HG03342 (cell line): ENCODE measurements around the gene TRIOBP.
"Not testable (repeated sequence)": the region's sequence is repeated elsewhere in the genome, so short reads cannot be mapped to it uniquely, and the experiment has no call there.

Experiments used
- ATAC-seq: cut with Tn5 transposase; IDR thresholded peaks from one replicate; pipeline ENCODE4 v1.9.1; 2021; ENCODE audit warnings: mild to moderate bottlenecking, moderate library complexity; ENCODE audit not compliant: unreplicated experiment

TRIOBP gene

DNA sequence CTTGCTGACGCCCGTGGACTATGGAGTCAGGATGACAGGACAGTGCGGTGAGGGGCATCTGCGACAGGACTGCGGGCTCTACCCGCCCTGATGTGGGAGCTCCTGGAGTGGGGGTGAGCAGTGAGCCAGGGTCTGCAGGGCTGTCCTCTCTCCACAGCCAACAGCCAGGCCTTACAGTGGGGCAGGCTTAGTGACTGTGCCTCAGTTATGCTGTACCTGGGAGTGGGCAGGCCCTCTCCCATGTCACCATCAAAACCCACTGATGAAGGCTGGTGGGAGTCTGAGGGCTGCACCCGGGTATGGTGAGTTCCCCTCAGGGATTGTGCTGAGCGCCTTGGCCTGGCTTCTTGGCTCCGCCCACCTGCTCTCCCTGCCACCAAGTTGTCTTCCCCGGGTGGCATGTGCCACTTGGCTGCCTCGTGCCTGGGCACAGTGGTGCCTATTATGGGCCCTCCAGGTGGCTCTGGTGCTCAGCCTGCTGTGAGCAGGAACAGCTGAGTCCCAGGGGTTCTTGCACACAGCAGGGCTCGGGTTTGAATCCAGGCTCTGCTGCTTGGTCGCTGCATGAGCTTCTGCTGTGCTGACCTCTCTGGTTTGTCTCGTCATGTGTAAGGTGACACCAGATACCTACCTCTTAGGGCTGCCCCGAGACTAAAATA is 4.1 kb upstream of the TRIOBP start:
- no peak for ATAC-seq

GRCh38 chr22:37694131-37694530 is 2.7 kb upstream of the TRIOBP start:
- ATAC-seq, result not testable (repeated sequence)

DNA sequence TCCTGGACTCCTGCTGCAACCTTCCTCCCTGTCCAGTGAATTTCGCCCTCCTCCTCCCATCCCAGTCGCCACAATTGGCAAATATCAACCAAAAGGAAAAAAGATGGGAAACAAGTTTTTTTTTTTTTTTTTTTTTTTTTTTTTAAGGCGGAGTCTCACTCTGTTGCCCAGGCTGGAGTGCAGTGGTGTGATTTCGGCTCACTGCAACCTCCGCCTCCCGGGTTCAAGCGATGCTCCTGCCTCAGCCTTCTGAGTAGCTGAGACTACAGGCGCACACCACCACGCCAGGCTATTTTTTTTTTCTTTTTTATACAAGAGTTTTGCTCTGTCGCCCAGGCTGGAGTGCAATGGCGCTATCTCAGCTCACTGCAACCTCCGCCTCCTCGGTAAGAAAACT is 590 bp upstream of the TRIOBP start:
- ATAC-seq, result not testable (repeated sequence)

GRCh38 chr22:37697538-37697835 is 639 bp downstream of the TRIOBP start:
- no peak for ATAC-seq

DNA sequence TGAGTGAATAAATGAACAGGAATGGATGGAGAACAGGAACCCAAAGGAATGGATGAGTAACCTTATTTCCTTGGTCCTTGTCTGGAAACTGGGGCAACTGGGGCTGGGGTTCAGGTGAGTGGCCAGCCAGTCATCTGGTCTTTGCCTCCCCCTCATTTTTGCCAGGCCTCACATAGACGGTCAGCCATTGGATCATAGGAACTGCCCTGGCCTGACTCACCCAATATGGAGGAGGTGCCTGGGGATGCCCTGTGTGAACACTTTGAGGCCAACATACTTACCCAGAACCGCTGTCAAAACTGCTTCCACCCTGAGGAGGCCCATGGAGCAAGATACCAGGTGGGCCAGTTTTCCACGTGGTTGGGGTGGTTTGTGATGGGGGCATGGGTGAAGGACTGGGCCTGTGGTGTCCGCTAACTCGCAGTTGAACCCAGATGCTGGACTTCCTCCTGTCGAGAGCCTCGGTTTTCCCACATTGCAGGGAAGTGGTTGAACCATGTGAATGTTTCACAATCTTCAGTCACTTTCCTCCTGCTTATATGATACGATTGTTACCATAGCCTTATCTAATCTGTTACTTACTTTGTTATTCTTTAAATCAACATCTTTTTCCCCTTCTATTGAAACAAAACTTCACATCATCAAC is 4.4 kb downstream of the TRIOBP start:
- no peak for ATAC-seq

DNA sequence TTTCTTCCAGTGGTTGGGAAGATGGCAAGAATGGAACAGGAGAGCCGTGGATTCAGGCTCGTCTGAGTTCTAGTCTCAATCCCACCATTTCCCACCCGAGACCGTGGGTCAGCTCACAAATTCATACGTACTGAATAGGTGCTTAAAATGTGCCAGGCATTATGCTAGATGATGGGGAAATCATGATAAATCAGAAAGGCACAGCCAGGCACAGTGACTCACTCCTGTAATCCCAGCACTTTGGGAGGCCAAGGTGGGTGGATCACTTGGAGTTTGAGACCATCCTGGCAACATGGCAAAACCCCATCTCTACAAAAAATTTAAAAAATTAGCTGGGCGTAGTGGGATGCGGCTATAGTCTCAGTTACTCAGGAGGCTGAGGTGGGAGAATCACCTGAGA is 7.1 kb downstream of the TRIOBP start:
- ATAC-seq, result no peak

- no peak for ATAC-seq
These were observed 7.8 kb downstream of the TRIOBP start for GRCh38 chr22:37704645-37705044.

GRCh38 chr22:37705205-37705604 is 8.4 kb downstream of the TRIOBP start:
- ATAC-seq, result no peak

DNA sequence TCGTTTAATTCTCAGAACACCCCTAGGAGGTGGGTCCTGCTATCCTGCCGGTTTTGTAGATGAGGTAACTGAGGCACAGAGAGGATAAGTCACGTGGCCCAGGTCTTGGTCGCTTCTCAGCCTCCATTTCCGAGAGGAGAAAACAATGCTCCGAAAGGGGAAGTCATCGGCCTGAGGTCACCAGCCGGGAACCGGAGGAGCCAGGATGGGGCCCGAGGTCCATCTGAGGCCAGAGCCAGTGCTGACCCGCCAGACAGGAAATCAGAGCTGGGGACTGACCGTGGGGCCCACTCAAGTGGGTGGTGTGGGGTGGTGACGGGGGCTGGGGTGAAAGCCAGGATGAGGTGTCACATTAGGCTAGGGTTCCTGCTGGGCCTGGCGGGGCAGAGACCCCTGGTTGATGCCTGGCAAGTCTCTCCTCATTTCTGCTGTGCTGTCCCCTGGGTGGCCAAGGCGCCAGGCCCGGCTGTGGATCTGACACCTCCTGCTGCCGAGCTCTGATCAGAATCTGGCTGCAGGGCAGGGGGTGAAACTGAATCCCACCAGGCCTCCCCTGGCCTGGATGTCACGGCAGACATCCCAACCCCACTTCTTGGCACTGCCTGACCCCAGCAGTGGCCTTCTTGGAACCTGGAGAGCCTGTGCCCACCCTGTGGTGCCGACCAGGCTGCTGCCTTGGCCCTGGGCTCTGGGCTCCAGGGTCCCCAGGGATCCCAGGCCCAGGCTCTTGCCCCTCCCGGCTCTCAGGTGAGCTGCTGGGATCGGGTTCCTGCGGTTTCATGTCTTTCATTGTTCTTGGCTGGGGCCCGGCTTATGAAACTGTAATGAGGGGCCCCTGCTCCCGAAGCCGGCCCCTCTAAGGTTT is 12.0 kb downstream of the TRIOBP start:
- no peak for ATAC-seq

DNA sequence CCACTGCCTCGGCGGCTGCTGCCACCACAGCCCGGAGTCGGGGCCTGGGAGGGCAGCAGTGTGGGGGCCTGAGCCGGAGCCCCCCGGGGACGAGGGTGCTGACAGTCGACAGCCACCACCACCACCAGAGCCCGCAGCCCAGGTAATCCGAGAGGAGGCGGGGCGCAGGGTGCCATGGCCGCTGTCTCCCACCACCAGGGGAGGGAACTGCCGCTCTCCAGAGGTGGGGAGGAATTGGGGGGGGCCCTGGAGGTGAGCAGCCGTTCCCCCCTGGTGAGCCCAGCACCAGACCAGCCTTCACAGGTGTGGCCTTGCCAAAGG is 12.6 kb downstream of the TRIOBP start:
- no peak for ATAC-seq

DNA sequence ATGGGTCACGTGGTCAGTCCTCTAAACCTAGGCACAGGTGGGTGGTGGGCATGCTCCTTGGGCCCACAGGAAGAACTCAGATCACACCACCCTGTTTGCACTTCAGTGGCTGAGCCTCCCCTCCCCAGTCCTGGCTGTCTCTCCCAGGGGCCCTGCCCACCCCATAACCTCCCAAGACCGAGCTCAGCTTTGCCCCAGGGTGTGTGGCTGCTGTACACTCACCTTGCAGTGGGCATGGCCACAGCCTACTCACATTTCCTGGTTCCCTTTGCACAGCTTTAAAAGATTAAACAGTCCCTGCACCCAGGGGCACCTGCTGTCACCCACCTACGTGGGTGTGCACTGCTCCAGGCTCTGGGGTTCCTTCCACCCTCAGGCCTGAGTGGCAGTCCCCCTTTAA is 13.8 kb downstream of the TRIOBP start:
- no peak for ATAC-seq

- no peak for ATAC-seq
These were observed 14.6 kb downstream of the TRIOBP start for GRCh38 chr22:37711490-37711889.

GRCh38 chr22:37713761-37714160 is 16.9 kb downstream of the TRIOBP start:
- no peak for ATAC-seq

- no peak for ATAC-seq
These were observed 17.8 kb downstream of the TRIOBP start for GRCh38 chr22:37714634-37715033.

GRCh38 chr22:37715760-37716159 is 18.9 kb downstream of the TRIOBP start:
- no peak for ATAC-seq

DNA sequence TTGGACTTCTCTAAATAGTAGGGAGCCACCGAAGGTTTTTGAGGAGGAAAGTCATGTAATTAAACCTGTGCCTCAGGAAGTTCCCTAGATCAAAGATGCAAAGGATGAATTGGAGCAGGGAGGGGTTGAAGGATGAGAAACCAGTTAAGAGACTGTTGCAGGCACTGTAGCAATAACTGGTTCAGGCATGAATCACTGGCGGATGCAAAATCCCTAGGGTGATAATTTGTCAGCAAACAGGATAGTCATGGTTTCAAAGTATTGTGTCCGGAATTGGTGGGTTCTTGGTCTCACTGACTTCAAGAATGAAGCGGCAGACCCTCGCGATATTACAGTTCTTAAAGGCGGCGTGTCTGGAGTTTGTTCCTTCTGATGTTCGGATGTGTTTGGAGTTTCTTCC is 19.9 kb downstream of the TRIOBP start:
- ATAC-seq, result no peak

- ATAC-seq, result not testable (repeated sequence)
These were observed 20.4 kb downstream of the TRIOBP start for GRCh38 chr22:37717235-37717634.

- not testable (repeated sequence) for ATAC-seq
These were observed 21.0 kb downstream of the TRIOBP start for GRCh38 chr22:37717746-37718305.

GRCh38 chr22:37725551-37726240 is 28.8 kb downstream of the TRIOBP start:
- no peak for ATAC-seq

DNA sequence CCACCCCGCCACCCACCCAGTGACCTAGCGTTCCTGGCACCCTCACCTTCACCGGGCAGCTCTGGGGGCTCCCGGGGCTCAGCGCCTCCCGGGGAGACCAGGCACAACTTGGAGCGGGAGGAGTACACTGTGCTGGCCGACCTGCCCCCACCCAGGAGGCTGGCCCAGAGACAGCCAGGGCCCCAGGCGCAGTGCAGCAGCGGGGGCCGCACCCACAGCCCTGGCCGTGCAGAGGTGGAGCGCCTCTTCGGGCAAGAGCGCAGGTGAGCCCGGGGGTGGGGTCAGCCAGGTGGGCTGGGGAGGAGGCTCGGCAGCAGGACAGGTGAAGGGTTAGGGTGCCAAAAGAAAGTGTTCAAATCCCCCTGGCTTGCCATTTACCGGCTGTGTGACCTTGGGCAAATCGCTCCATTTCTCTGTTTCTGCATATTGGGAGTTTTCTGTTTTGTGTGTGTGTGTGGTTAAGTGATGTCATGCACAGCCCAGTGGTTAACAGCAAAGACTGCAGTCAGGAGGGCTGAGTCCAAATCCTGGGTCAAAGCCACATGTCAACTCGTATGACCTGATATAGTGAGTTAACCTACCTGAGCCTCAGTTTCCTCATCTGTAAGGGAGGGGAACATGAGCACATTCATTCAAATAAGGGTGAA is 29.5 kb downstream of the TRIOBP start:
- no peak for ATAC-seq

DNA sequence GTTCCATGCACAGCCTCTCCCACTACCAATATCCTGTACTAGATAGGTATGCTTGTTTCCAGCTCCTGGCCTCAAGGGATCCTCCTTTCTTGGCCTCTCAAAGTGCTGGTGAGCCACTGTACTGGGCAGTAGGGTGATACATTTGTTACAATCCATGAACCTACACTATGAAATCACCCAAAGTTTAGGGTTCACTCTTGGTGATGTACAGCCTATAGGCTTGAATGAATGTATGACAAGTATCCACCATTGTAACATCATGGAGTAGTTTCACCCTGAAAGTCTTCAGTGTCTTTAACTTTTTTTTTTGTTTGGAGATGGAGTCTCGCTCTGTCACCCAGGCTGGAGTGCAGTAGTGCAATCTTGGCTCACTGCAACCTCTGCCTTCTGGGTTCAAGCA is 31.8 kb downstream of the TRIOBP start:
- ATAC-seq, result no peak
